ENCODE measurements around the gene CXCL6.
A peak's percentile ranks its signal among the peaks of the same experiment; 100 is the strongest.

Gene CXCL6

GRCh38 chr4:73836373-73837279, at the start of gene CXCL6:
Gene CXCL6, plus strand, starts transcription at chr4:73836678. Its CDS starts 73 bp downstream, at chr4:73836751.
- DNase-seq (ENCODE audit: low read depth): no peak

GRCh38 chr4:73788411-73788810, 48.1 kb upstream of the CXCL6 start:
- no peak for DNase-seq (ENCODE audit: low read depth)

GRCh38 chr4:73798842-73799241, 37.6 kb upstream of the CXCL6 start:
- DNase-seq (ENCODE audit: low read depth): no peak

GRCh38 chr4:73800206-73800605, 36.3 kb upstream of the CXCL6 start:
- DNase-seq (ENCODE audit: low read depth): no peak

GRCh38 chr4:73801692-73802091, 34.8 kb upstream of the CXCL6 start:
- DNase-seq (ENCODE audit: low read depth): no peak

GRCh38 chr4:73803213-73803612, 33.3 kb upstream of the CXCL6 start:
- no peak for DNase-seq (ENCODE audit: low read depth)

GRCh38 chr4:73810191-73810590, 26.3 kb upstream of the CXCL6 start:
- DNase-seq (ENCODE audit: low read depth): no peak

- no peak for DNase-seq (ENCODE audit: low read depth)
Observed at GRCh38 chr4:73811841-73812240, 24.6 kb upstream of the CXCL6 start.

- no peak for DNase-seq (ENCODE audit: low read depth)
Observed at GRCh38 chr4:73814679-73815078, 21.8 kb upstream of the CXCL6 start.

- DNase-seq (ENCODE audit: low read depth): no peak
Observed at GRCh38 chr4:73815145-73815544, 21.3 kb upstream of the CXCL6 start.

GRCh38 chr4:73816814-73817213, 19.7 kb upstream of the CXCL6 start:
- peak; percentile 86 for DNase-seq (ENCODE audit: low read depth)

GRCh38 chr4:73817341-73817740, 19.1 kb upstream of the CXCL6 start:
- no peak for DNase-seq (ENCODE audit: low read depth)

GRCh38 chr4:73821325-73821724, 15.2 kb upstream of the CXCL6 start:
- no peak for DNase-seq (ENCODE audit: low read depth)

- no peak for DNase-seq (ENCODE audit: low read depth)
Observed at GRCh38 chr4:73822389-73822788, 14.1 kb upstream of the CXCL6 start.

GRCh38 chr4:73822812-73823504, 13.5 kb upstream of the CXCL6 start:
- no peak for DNase-seq (ENCODE audit: low read depth)

- DNase-seq (ENCODE audit: low read depth): no peak
Observed at GRCh38 chr4:73823760-73824159, 12.7 kb upstream of the CXCL6 start.

GRCh38 chr4:73828956-73829355, 7.5 kb upstream of the CXCL6 start:
- peak; percentile 30 for DNase-seq (ENCODE audit: low read depth)

GRCh38 chr4:73831569-73831968, 4.9 kb upstream of the CXCL6 start:
- no peak for DNase-seq (ENCODE audit: low read depth)

- DNase-seq (ENCODE audit: low read depth): peak; percentile 58
Observed at GRCh38 chr4:73832651-73833237, 3.7 kb upstream of the CXCL6 start.

- no peak for DNase-seq (ENCODE audit: low read depth)
Observed at GRCh38 chr4:73839071-73839470, 2.6 kb downstream of the CXCL6 start.

- DNase-seq (ENCODE audit: low read depth): no peak
Observed at GRCh38 chr4:73839715-73840114, 3.2 kb downstream of the CXCL6 start.

- no peak for DNase-seq (ENCODE audit: low read depth)
Observed at GRCh38 chr4:73841243-73841925, 4.9 kb downstream of the CXCL6 start.

Measured in HS-5 (cell line).